T-helper 1 cell treated with Interleukin-12 subunit alpha and Interleukin-12 subunit beta and Interleukin-4 antibody, amounts not matched to agents 30 μg/mL and 1 μg/mL, for 36 hours (primary cell): ENCODE data around the gene EFNB2.
A peak's percentile ranks its signal among the peaks of the same experiment; 100 is the strongest.

Source experiments
- H3K27ac Mint-ChIP-seq: one replicate; pipeline ENCODE4 v1.8.0; 2021; ENCODE audit warnings: mild to moderate bottlenecking, mixed read lengths
- H3K27me3 Mint-ChIP-seq: one replicate; pipeline ENCODE4 v1.8.0; 2021; ENCODE audit warnings: low read depth, mixed read lengths
- H3K36me3 Mint-ChIP-seq: one replicate; pipeline ENCODE4 v1.8.0; 2021; ENCODE audit warnings: low read depth, mixed read lengths
- H3K4me1 Mint-ChIP-seq: one replicate; pipeline ENCODE4 v1.8.0; 2021; ENCODE audit warnings: low read depth, mixed read lengths
- H3K4me3 Mint-ChIP-seq: one replicate; pipeline ENCODE4 v1.8.0; 2021; ENCODE audit warnings: mild to moderate bottlenecking, moderate library complexity, mixed read lengths
- H3K9me3 Mint-ChIP-seq: one replicate; pipeline ENCODE4 v1.8.0; 2021; ENCODE audit warnings: mixed read lengths

Gene EFNB2

GRCh38 chr13:106522898-106523525 lies 12.4 kb downstream of the EFNB2 start:
- no peaks in the 10 kb centered on the region for H3K4me1 Mint-ChIP-seq
- H3K27me3 Mint-ChIP-seq: peaks cover 20% of the 10 kb centered on the region
- no peaks in the 10 kb centered on the region for H3K36me3 Mint-ChIP-seq
- H3K9me3 Mint-ChIP-seq: no peaks in the 10 kb centered on the region
- no peak overlapping the region for H3K27ac Mint-ChIP-seq
- no peak overlapping the region for H3K4me3 Mint-ChIP-seq

DNA sequence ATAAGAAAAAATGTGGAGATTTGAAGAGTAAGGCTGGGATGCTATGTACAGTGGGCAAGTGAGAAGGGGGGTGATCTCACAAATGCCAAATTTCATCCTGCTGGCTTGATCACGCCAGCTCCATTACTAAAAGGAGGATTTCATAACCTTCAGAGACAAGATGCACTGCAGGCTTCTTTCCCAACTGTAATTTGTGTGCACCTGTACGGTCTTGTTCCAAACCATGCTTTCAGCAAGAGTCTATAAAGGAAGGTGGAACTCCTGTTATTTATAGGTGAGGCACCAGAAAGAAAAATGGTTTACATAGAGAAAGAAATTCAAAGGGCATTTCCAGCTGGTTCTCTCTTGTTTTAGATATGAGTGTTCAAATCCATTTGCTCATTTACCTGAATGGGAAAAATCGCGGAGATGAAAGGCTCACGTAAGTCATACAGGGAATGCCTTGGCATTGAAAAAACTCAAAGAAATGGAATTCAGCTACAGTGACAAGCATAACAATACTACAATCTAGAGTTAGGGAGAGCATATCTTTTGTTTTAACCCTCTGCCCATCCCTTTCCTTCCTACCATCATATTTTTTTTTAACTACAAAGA lies 13.3 kb downstream of the EFNB2 start:
- peaks cover 14% of the 10 kb centered on the region for H3K27me3 Mint-ChIP-seq
- H3K27ac Mint-ChIP-seq: no peak overlapping the region
- no peak overlapping the region for H3K4me3 Mint-ChIP-seq
- no peaks in the 10 kb centered on the region for H3K4me1 Mint-ChIP-seq
- H3K9me3 Mint-ChIP-seq: no peaks in the 10 kb centered on the region
- H3K36me3 Mint-ChIP-seq: no peaks in the 10 kb centered on the region

GRCh38 chr13:106521095-106521799 lies 14.2 kb downstream of the EFNB2 start:
- no peak overlapping the region for H3K27ac Mint-ChIP-seq
- H3K9me3 Mint-ChIP-seq: no peaks in the 10 kb centered on the region
- H3K27me3 Mint-ChIP-seq: peaks cover 14% of the 10 kb centered on the region
- no peaks in the 10 kb centered on the region for H3K4me1 Mint-ChIP-seq
- H3K4me3 Mint-ChIP-seq: no peak overlapping the region
- no peaks in the 10 kb centered on the region for H3K36me3 Mint-ChIP-seq

DNA sequence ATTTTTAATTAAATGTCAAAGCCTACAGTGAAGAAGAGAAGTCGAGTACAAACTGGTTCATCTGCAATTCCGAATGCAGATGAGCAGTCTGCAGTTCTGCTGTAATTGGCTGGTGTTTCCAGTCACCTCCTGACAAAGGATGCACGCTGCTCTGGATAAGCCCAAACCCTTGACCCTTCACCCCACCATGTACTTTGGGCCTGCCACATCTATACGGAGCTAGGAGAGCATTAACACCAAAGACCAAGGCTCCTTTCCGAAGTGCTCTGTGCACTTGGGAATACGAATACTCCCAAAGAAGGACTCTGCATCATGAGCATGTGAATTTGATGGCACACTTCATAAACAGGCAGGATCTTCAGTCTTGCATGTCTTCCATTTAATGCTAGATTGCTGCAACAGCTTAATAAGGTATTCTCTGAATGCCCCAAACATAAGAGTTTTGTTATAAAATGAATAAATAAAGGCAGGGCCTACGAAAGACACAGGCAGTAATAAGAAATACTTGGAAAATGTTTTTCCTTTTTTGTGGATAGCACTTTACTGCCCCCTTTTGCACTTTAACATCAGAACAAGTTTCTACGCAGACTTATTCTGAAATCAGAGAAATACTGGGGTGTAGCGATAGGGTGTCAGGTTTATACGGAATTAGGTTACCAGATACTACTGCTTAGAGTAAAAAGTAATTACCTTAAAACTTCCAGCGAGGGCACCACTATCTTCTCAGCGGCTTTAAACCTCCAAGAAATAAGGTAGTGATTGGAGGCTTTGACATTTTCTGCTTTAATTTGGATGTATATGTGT lies 15.0 kb downstream of the EFNB2 start:
- Mint-ChIP-seq H3K27ac (no peak overlapping the region), H3K36me3 (no peaks in the 10 kb centered on the region), H3K4me1 (no peaks in the 10 kb centered on the region), H3K27me3 (peaks cover 14% of the 10 kb centered on the region), H3K4me3 (no peak overlapping the region), H3K9me3 (no peaks in the 10 kb centered on the region)

DNA sequence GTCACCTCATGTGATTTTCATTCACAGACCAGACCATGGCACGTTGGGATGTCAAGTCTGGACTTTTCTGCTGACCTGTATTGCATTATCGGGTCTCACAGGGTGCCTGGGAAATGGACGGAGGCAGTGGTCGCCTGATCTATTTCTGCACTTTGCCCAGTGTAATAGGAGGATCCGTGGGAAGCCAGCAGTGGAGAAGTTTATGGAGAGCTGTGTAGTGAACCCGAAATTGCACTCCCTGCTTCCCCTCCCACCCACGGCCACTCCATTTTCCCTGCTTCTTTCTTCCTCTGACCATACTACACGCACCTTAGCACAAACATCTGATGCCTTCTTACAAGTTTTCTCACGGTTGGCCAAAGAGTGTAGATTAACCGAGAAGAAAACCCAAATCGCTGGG lies 16.9 kb downstream of the EFNB2 start:
- Mint-ChIP-seq H3K27me3 (peaks cover 25% of the 10 kb centered on the region), H3K27ac (no peak overlapping the region), H3K4me1 (no peaks in the 10 kb centered on the region), H3K36me3 (no peaks in the 10 kb centered on the region), H3K4me3 (no peak overlapping the region), H3K9me3 (no peaks in the 10 kb centered on the region)

GRCh38 chr13:106517109-106517847 lies 18.2 kb downstream of the EFNB2 start:
- Mint-ChIP-seq H3K4me1 (no peaks in the 10 kb centered on the region), H3K27ac (no peak overlapping the region), H3K4me3 (no peak overlapping the region), H3K36me3 (no peaks in the 10 kb centered on the region), H3K27me3 (peaks cover 27% of the 10 kb centered on the region), H3K9me3 (no peaks in the 10 kb centered on the region)

GRCh38 chr13:106515635-106516254 lies 19.7 kb downstream of the EFNB2 start:
- Mint-ChIP-seq H3K9me3 (no peaks in the 10 kb centered on the region), H3K4me1 (no peaks in the 10 kb centered on the region), H3K27ac (no peak overlapping the region), H3K4me3 (no peak overlapping the region), H3K27me3 (peaks cover 24% of the 10 kb centered on the region), H3K36me3 (no peaks in the 10 kb centered on the region)

DNA sequence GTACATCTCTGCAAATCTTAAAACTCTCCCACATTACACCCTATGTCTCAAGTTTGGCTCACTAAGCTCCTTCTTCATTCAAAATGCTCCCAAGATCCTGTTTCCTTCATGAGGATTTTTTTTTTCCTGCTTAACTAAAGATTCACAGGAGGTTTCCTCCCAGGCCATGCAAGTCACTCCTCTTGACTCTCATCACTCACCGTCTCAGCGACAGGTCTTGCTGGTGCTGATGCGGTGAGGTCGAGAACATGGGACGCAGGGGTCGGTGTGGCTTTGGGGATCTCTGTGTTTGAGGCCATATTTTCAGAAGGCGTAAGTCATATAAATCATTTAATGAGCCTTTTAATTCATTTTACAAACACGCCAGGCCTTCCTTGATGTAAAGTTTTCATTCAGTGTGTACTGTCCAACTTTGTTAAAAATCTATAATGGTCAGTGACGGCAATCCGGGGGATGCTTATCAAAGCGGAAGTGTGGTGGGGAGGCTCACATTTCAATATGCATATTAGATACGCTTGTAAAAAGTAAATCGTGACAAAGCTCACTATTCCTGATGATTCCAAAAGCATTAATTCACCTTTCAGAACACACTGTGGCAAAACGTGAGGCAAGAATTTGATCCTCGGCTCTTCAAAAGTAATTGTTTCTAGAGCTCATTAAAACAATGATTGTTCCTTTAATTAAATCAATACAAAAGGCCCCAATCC lies 20.4 kb downstream of the EFNB2 start:
- Mint-ChIP-seq H3K4me3 (no peak overlapping the region), H3K9me3 (no peaks in the 10 kb centered on the region), H3K4me1 (no peaks in the 10 kb centered on the region), H3K36me3 (no peaks in the 10 kb centered on the region), H3K27ac (no peak overlapping the region), H3K27me3 (peaks cover 20% of the 10 kb centered on the region)

GRCh38 chr13:106513025-106513983 lies 22.2 kb downstream of the EFNB2 start:
- H3K27ac Mint-ChIP-seq: no peak overlapping the region
- H3K36me3 Mint-ChIP-seq: no peaks in the 10 kb centered on the region
- no peaks in the 10 kb centered on the region for H3K4me1 Mint-ChIP-seq
- peaks cover 17% of the 10 kb centered on the region for H3K27me3 Mint-ChIP-seq
- no peaks in the 10 kb centered on the region for H3K9me3 Mint-ChIP-seq
- no peak overlapping the region for H3K4me3 Mint-ChIP-seq

- no peaks in the 10 kb centered on the region for H3K36me3 Mint-ChIP-seq
- H3K27me3 Mint-ChIP-seq: peaks cover 13% of the 10 kb centered on the region
- H3K27ac Mint-ChIP-seq: no peak overlapping the region
- peaks cover 2% of the 10 kb centered on the region for H3K4me1 Mint-ChIP-seq
- H3K9me3 Mint-ChIP-seq: no peaks in the 10 kb centered on the region
- H3K4me3 Mint-ChIP-seq: peak overlapping the region; percentile 46
Observed at GRCh38 chr13:106507560-106508274, 27.7 kb downstream of the EFNB2 start.

DNA sequence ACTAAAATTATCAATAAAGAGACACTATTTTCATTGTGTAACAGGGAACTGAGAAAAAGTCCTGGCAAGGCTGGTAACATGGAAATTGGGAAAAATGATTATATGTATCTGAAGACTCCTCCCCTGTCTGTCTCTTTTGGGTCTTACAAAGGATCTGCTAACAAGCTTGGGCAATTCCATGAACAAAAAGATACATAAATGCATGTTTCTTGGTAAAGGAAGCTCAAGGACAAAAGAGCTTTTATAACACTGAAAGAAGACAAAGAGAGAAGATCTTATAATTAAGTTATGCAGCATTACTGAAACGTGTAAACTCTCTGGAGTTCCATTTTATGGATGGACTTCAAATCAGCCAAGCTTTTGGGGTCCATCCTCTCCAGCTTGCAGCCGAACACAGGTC lies 29.2 kb downstream of the EFNB2 start:
- Mint-ChIP-seq H3K4me1 (peaks cover 2% of the 10 kb centered on the region), H3K27ac (no peak overlapping the region), H3K9me3 (no peaks in the 10 kb centered on the region), H3K4me3 (no peak overlapping the region), H3K36me3 (no peaks in the 10 kb centered on the region), H3K27me3 (peaks cover 19% of the 10 kb centered on the region)

DNA sequence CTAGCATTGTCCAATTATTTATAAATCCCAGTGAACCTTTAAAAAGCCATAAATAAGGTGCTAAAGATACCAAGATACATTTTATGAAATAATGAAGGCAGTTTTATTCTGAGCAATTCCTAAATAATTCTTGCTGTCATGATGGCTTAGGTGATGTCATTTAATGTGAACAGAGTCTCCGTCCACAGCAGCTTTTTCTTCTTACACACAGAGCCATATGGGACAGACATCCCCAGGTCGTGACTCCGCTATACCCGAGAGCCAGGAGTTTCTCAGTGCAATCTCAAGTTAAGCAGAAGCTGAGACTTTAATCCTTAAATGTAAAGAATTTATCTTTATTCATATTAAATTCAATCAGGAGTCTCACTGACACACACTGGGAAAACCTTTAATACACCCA lies 29.7 kb downstream of the EFNB2 start:
- Mint-ChIP-seq H3K27ac (no peak overlapping the region), H3K27me3 (peaks cover 19% of the 10 kb centered on the region), H3K4me3 (no peak overlapping the region), H3K4me1 (peaks cover 2% of the 10 kb centered on the region), H3K36me3 (no peaks in the 10 kb centered on the region), H3K9me3 (no peaks in the 10 kb centered on the region)
